MM.1S (cell line): ENCODE results near the gene ARL1.

ENCODE experiments used
- CTCF ChIP-seq: fragments of 300-600 bp; sonication (generic); IDR thresholded peaks from 2 replicates; pipeline ENCODE4 v1.5.1; 2016; ENCODE audit warnings: antibody characterized with exemption, low read length, mixed read lengths
- EZH2 ChIP-seq: fragments of 300-600 bp; sonication (generic); optimal IDR thresholded peaks from 2 replicates; pipeline ENCODE3; 2017; ENCODE audit warnings: low read depth, mild to moderate bottlenecking, antibody characterized with exemption, low read length, mixed read lengths
- EZH2phosphoT487 ChIP-seq: fragments of 300-600 bp; sonication (generic); IDR thresholded peaks from 2 replicates; pipeline ENCODE4 v1.6.1; 2018; ENCODE audit warnings: antibody characterized with exemption, low read length

GRCh38 chr12:101455685-101456084 lies 48.1 kb upstream of the ARL1 start:
- TF ChIP-seq CTCF (no peak), EZH2phosphoT487 (no peak), EZH2 (no peak)
